HCT116 (cell line): ENCODE measurements around the gene DNAJA2. TPM values are rescaled to one million over a fixed set of nuclear protein-coding genes. Genes with fewer than 3 reads are reported as not detected.

Experiments
- ATAC-seq: fragments of 200-7000 bp; cut with Tn5 transposase; 2 replicates; pipeline ENCODE4 v1.9.1; 2020; ENCODE audit warnings: mild to moderate bottlenecking, moderate library complexity
- BruUV-seq: library from RNA; stranded (reverse); fragments of 400-500 nt; replicated peaks from 2 replicates; lab custom pipeline; 2021; lab: Mats Ljungman, UMichigan
- CTCF ChIA-PET: fragments of 300-600 bp; sonication (Branson Sonifier 250); formaldehyde crosslinking; loops from one replicate; lab custom pipeline; 2021; ENCODE audit warnings: antibody characterized with exemption; lab: Charles Lee
- POLR2A ChIA-PET: fragments of 300-600, 350-600 bp; sonication (Branson Sonifier 250); formaldehyde crosslinking; loops from one replicate; lab custom pipeline; 2021; ENCODE audit warnings: antibody characterized with exemption; lab: Charles Lee
- RAD21 ChIA-PET, 2 experiments: fragments of 300-600 bp; sonication (Branson Sonifier 250); formaldehyde crosslinking; loops; one replicate each; lab custom pipeline; 2023; ENCODE audit warnings: low total read pairs in 2 of 2; ENCODE audit not compliant: uncharacterized antibody in 2 of 2, unreplicated experiment in 2 of 2, low non-redundant PET in 1 of 2; lab: Charles Lee
- DNase-seq: peaks from one replicate; pipeline ENCODE4 v3.0.0-alpha.2; 2010; ENCODE audit warnings: low read depth, low spot score
- H2AFZ ChIP-seq: fragments of 200-600 bp; shearing (Covaris generic), sonication (generic); 2 replicates; pipeline ENCODE4 v1.6.1; 2017; ENCODE audit warnings: low read depth, mixed run types, mixed read lengths, antibody characterized with exemption, low read length; ENCODE audit not compliant: poor library complexity, severe bottlenecking
- H3K27ac ChIP-seq: 2 replicates; pipeline ENCODE4 v1.5.1; 2012; ENCODE audit warnings: low read depth, low read length
- H3K27me3 ChIP-seq: fragments of 200-600 bp; sonication (generic); 2 replicates; pipeline ENCODE4 v1.6.1; 2016; ENCODE audit warnings: mixed run types, low read length, mixed read lengths; ENCODE audit not compliant: insufficient read depth
- H3K36me3 ChIP-seq, 2 experiments: fragments of 200-500 bp in 1 of 2; fragments of 200-600 bp in 1 of 2; sonication (Bioruptor generic) in 1 of 2; sonication (generic) in 1 of 2; 2 replicates each; pipeline versions ENCODE4 v1.5.1 to v1.6.1; 2014 to 2016; ENCODE audit warnings: low read length in 2 of 2, inconsistent platforms in 1 of 2, mixed read lengths in 1 of 2, mixed run types in 1 of 2; ENCODE audit not compliant: insufficient read depth in 2 of 2, control insufficient read depth in 1 of 2
- H3K4me1 ChIP-seq, 2 experiments: fragments of 200-600 bp in 1 of 2; sonication (generic) in 1 of 2; 2 replicates each; pipeline versions ENCODE4 v1.5.1 to v1.6.1; 2012 to 2017; ENCODE audit warnings: low read length in 2 of 2, inconsistent platforms in 1 of 2, mild to moderate bottlenecking in 1 of 2, mixed read lengths in 1 of 2, mixed run types in 1 of 2, moderate library complexity in 1 of 2; ENCODE audit not compliant: insufficient read depth in 2 of 2, control insufficient read depth in 1 of 2
- H3K4me2 ChIP-seq: fragments of 200-600 bp; sonication (generic); 2 replicates; pipeline ENCODE4 v1.6.1; 2017; ENCODE audit warnings: mixed run types, low read length, mixed read lengths
- H3K4me3 ChIP-seq, 2 experiments: fragments of 200-600 bp in 1 of 2; sonication (generic) in 1 of 2; replicated peaks in 1 of 2; 2 replicates each; pipeline ENCODE4 v1.5.1; 2011 to 2016; ENCODE audit warnings: low read length in 2 of 2, control low read depth in 1 of 2, low read depth in 1 of 2, mild to moderate bottlenecking in 1 of 2, mixed read lengths in 1 of 2, mixed run types in 1 of 2
- H3K79me2 ChIP-seq: fragments of 200-600 bp; sonication (generic); 2 replicates; pipeline ENCODE4 v1.6.1; 2017; ENCODE audit warnings: mild to moderate bottlenecking, mixed run types, low read length, moderate library complexity, mixed read lengths; ENCODE audit not compliant: insufficient read depth
- H3K9ac ChIP-seq: fragments of 200-600 bp; sonication (generic); 2 replicates; pipeline ENCODE4 v1.6.1; 2016; ENCODE audit warnings: low read length, mixed read lengths
- H3K9me2 ChIP-seq: fragments of 200-600 bp; sonication (generic), shearing (Covaris generic); 2 replicates; pipeline ENCODE4 v1.6.1; 2017; ENCODE audit warnings: mixed run types, mild to moderate bottlenecking, moderate library complexity; ENCODE audit not compliant: insufficient read depth
- H3K9me3 ChIP-seq, 2 experiments: fragments of 200-500 bp in 1 of 2; fragments of 200-600 bp in 1 of 2; sonication (Bioruptor generic) in 1 of 2; sonication (generic) in 1 of 2; 2 replicates each; pipeline ENCODE4 v1.6.1; 2014 to 2017; ENCODE audit warnings: low read length in 2 of 2, mixed read lengths in 2 of 2, inconsistent platforms in 1 of 2, low read depth in 1 of 2, mild to moderate bottlenecking in 1 of 2, mixed run types in 1 of 2, moderate library complexity in 1 of 2; ENCODE audit not compliant: control insufficient read depth in 1 of 2, insufficient read depth in 1 of 2
- H4K20me1 ChIP-seq: fragments of 200-600 bp; sonication (generic), shearing (Covaris generic); 2 replicates; pipeline ENCODE4 v1.6.1; 2017; ENCODE audit warnings: mixed run types, mild to moderate bottlenecking, moderate library complexity; ENCODE audit not compliant: insufficient read depth
- CBX3 ChIP-seq: IDR thresholded peaks from 2 replicates; pipeline ENCODE4 v1.6.1; 2012; ENCODE audit warnings: low read depth
- CEBPB ChIP-seq: IDR thresholded peaks from 2 replicates; pipeline ENCODE4 v1.6.1; 2012; ENCODE audit warnings: low read depth
- EGR1 ChIP-seq: IDR thresholded peaks from 2 replicates; pipeline ENCODE4 v1.6.1; 2012; ENCODE audit warnings: low read depth
- EZH2 ChIP-seq: fragments of 200-600 bp; sonication (generic); IDR thresholded peaks from 2 replicates; pipeline ENCODE4 v1.6.1; 2017; ENCODE audit warnings: antibody characterized with exemption, mixed run types
- EZH2phosphoT487 ChIP-seq: fragments of 200-600 bp; IDR thresholded peaks from 2 replicates; pipeline ENCODE4 v1.6.1; 2018; ENCODE audit warnings: antibody characterized with exemption, borderline replicate concordance
- FOSL1 ChIP-seq: IDR thresholded peaks from 2 replicates; pipeline ENCODE4 v1.6.1; 2012; ENCODE audit warnings: low read depth
- JUND ChIP-seq: IDR thresholded peaks from 2 replicates; pipeline ENCODE4 v1.6.1; 2012
- POLR2A ChIP-seq: IDR thresholded peaks from 2 replicates; pipeline ENCODE4 v1.7.0; 2011; ENCODE audit warnings: borderline replicate concordance; ENCODE audit not compliant: insufficient read depth, insufficient read length; ENCODE audit errors: extremely low read depth
- RAD21 ChIP-seq: IDR thresholded peaks from 2 replicates; pipeline ENCODE4 v1.6.1; 2012; ENCODE audit warnings: low read depth, mild to moderate bottlenecking
- REST ChIP-seq: IDR thresholded peaks from 2 replicates; pipeline ENCODE4 v1.6.1; 2012; ENCODE audit warnings: low read depth
- SIN3A ChIP-seq: IDR thresholded peaks from 2 replicates; pipeline ENCODE4 v1.6.1; 2012; ENCODE audit warnings: low read depth
- SP1 ChIP-seq: IDR thresholded peaks from 2 replicates; pipeline ENCODE4 v1.6.1; 2012; ENCODE audit warnings: low read depth
- SRF ChIP-seq: IDR thresholded peaks from 2 replicates; pipeline ENCODE4 v1.6.1; 2012; ENCODE audit warnings: low read depth
- TCF7L2 ChIP-seq: IDR thresholded peaks from 2 replicates; pipeline ENCODE4 v1.7.0; 2011; ENCODE audit warnings: borderline replicate concordance, inconsistent platforms; ENCODE audit not compliant: insufficient read depth, insufficient read length; ENCODE audit errors: extremely low read depth
- ZBTB33 ChIP-seq: IDR thresholded peaks from 2 replicates; pipeline ENCODE4 v1.6.1; 2011; ENCODE audit warnings: mild to moderate bottlenecking, low read length, moderate library complexity; ENCODE audit not compliant: insufficient replicate concordance; ENCODE audit errors: extremely low read depth
- ZFX ChIP-seq: fragments of 450-650 bp; IDR thresholded peaks from 2 replicates; pipeline ENCODE4 v1.6.1; 2017
- ZNF274 ChIP-seq: fragments of 200-500 bp; sonication (Bioruptor generic); IDR thresholded peaks from 2 replicates; pipeline ENCODE4 v1.6.1; 2014; ENCODE audit warnings: mild to moderate bottlenecking, low read depth, low read length, inconsistent platforms
- intact Hi-C: fragments of 100-400 bp; cut with micrococcal nuclease; formaldehyde crosslinking; loops from 2 replicates; pipeline ENCODE4 v1.10.0; 2022
- total RNA-seq: library from RNA; stranded (reverse); gene quantifications from one replicate; pipeline ENCODE4 v1.2.1, GENCODE V29; 2021; ENCODE audit not compliant: unreplicated experiment

The DNAJA2 gene
- total RNA-seq, 1 experiment from 2014 or later = 68.2 TPM

- Histone ChIP-seq H3K4me1 (peaks cover 19 to 31% of the 10 kb centered on the region in 2 experiments), H3K36me3 (peaks cover 8% of the 10 kb centered on the region in 2 experiments; a peak in 3 of 4 replicates), H3K4me3 (no peak overlapping the region), H3K27me3 (no peaks in the 10 kb centered on the region), H3K9ac (no peak overlapping the region), H3K27ac (no peak overlapping the region), H3K9me2 (no peaks in the 10 kb centered on the region), H2AFZ (no peak overlapping the region), H3K79me2 (no peaks in the 10 kb centered on the region), H3K9me3 (no peaks in the 10 kb centered on the region), H4K20me1 (no peaks in the 10 kb centered on the region), H3K4me2 (no peak overlapping the region)
- no TSS peak for BruUV-seq
- intact Hi-C loops = no loop called here
- ChIA-PET CTCF (no interaction called here), POLR2A (no interaction called here), RAD21 (no interaction called here)
- DNase-seq = no peak
- no peak for TF ChIP-seq ZNF274
- no peak for TF ChIP-seq ZFX
- TF ChIP-seq FOSL1 = no peak
- TF ChIP-seq CBX3 = no peak
- TF ChIP-seq JUND = no peak
- no peak for TF ChIP-seq CEBPB
- TF ChIP-seq REST = no peak
- TF ChIP-seq TCF7L2 = no peak
- TF ChIP-seq EZH2phosphoT487 = no peak
- TF ChIP-seq EZH2 = no peak
- no peak for TF ChIP-seq ZBTB33
- TF ChIP-seq POLR2A = no peak
- TF ChIP-seq SP1 = no peak
- no peak for TF ChIP-seq EGR1
- no peak for TF ChIP-seq SIN3A
- no peak for TF ChIP-seq SRF
- TF ChIP-seq RAD21 = no peak
- ATAC-seq = no peak
Observed at GRCh38 chr16:46922239-46922638, 51.2 kb downstream of the DNAJA2 start.
